ENCODE measurements around the gene ADAMTSL1. TPM values are rescaled to one million over a fixed set of nuclear protein-coding genes. Genes with fewer than 3 reads are reported as not detected.
A peak's percentile ranks its signal among the peaks of the same experiment; 100 is the strongest.

Gene ADAMTSL1
- total and polyA plus RNA-seq, 2 of the 8 experiments (the other 6 are each of a cell fraction or from before 2014, with no cell fraction given) = 0.84 to 1.1 TPM

GRCh38 chr9:18548456-18548855, 74.5 kb downstream of the ADAMTSL1 start:
- H3K4me1 ChIP-seq (replicated peaks in 1 of 4; ENCODE audit: control insufficient read depth in 3 of 4, insufficient read depth in 4 of 4, low read length in 3 of 4) = no peaks in the 10 kb centered on the region
- ChIA-PET CTCF (ENCODE audit: partially characterized antibody) (no interaction called here), POLR2A (ENCODE audit: partially characterized antibody) (no interaction called here)
- H3K4me3 ChIP-seq (ENCODE audit: extremely low read depth in 1 of 4, insufficient read depth in 2 of 4, low read depth in 3 of 4, low read length in 4 of 4) = no peak overlapping the region
- no peak overlapping the region for H3K18ac ChIP-seq (ENCODE audit: extremely low read depth, low read length)
- H4K91ac ChIP-seq (replicated peaks; ENCODE audit: insufficient read length, low read length) = no peak overlapping the region
- H3K14ac ChIP-seq (ENCODE audit: insufficient read length) = no peak overlapping the region
- H3K27me3 ChIP-seq (replicated peaks in 1 of 4; ENCODE audit: control insufficient read depth in 3 of 4, extremely low read depth in 1 of 4, insufficient read depth in 3 of 4, low read length in 3 of 4) = no peaks in the 10 kb centered on the region
- H3K27ac ChIP-seq (ENCODE audit: low read depth, low read length) = no peak overlapping the region
- TF ChIP-seq GABPA (IDR thresholded peaks at IDR 0.05; ENCODE audit: borderline replicate concordance, insufficient read depth, low read length) (no peak), JUN (IDR thresholded peaks at IDR 0.05; ENCODE audit: low read depth, low read length) (no peak), CREB1 (IDR thresholded peaks at IDR 0.05) (no peak), RNF2 (IDR thresholded peaks at IDR 0.05; ENCODE audit: borderline replicate concordance, low read depth, low read length, missing control alignments, poor library complexity, severe bottlenecking) (no peak), MAFK (IDR thresholded peaks at IDR 0.05; ENCODE audit: low read depth, low read length) (peak; percentile 64; the same call in 1 of the 2 replicates)
- no peak for FAIRE-seq
- no peak overlapping the region for H3K56ac ChIP-seq (replicated peaks; ENCODE audit: insufficient read length, low read depth, low read length)
- no peak overlapping the region for H2BK120ac ChIP-seq (replicated peaks; ENCODE audit: low read depth, low read length)
- no peak overlapping the region for H3K4ac ChIP-seq (replicated peaks; ENCODE audit: insufficient read length, low read depth, low read length)
- H2AK5ac ChIP-seq (ENCODE audit: low read depth, low read length) = no peak overlapping the region
- no peaks in the 10 kb centered on the region for H3K36me3 ChIP-seq (ENCODE audit: control insufficient read depth in 2 of 4, insufficient read depth in 4 of 4, low read length in 3 of 4)
- H3K23me2 ChIP-seq (ENCODE audit: low read depth, low read length) = no peaks in the 10 kb centered on the region
- no peak overlapping the region for H2AFZ ChIP-seq (ENCODE audit: low read length)
- H4K20me1 ChIP-seq (replicated peaks in 1 of 2; ENCODE audit: control insufficient read depth in 1 of 2, insufficient read depth in 2 of 2, low read length in 2 of 2) = no peaks in the 10 kb centered on the region
- no peak overlapping the region for H2BK20ac ChIP-seq (ENCODE audit: low read length)
- H3K9me3 ChIP-seq (ENCODE audit: insufficient read depth in 2 of 2, low read depth in 1 of 2, low read length in 1 of 2) = no peaks in the 10 kb centered on the region
- WGBS, 2 experiments (ENCODE audit: extremely low coverage in 1 of 2, insufficient coverage in 1 of 2, insufficient read length in 1 of 2, insufficient replicate concordance in 2 of 2, low coverage in 1 of 2, low lambda C conversion rate in 2 of 2, missing lambda C conversion rate in 1 of 2) = 100% methylated on average over 1 of the region's 1 CpG; no CpG with 5 or more reads in 1 of the 2 experiments
- no peak overlapping the region for H4K5ac ChIP-seq (ENCODE audit: insufficient read length, low read depth, low read length)
- H3K79me1 ChIP-seq (ENCODE audit: low read depth, low read length) = no peaks in the 10 kb centered on the region
- H2BK5ac ChIP-seq (ENCODE audit: low read depth, low read length) = no peak overlapping the region
- no peak overlapping the region for H3K23ac ChIP-seq (ENCODE audit: insufficient read length)
- no peaks in the 10 kb centered on the region for H3K79me2 ChIP-seq (ENCODE audit: control insufficient read depth in 1 of 2, insufficient read depth in 2 of 2, low read length in 2 of 2)
- H2BK12ac ChIP-seq (ENCODE audit: low read depth, low read length) = no peak overlapping the region
- H2BK15ac ChIP-seq (ENCODE audit: low read length) = no peak overlapping the region
- DNase-seq (ENCODE audit: low read depth in 1 of 2, low spot score in 2 of 2) = no peak
- H4K8ac ChIP-seq (ENCODE audit: extremely low read depth, insufficient read depth, low read length) = no peak overlapping the region
- H3K9ac ChIP-seq (replicated peaks in 1 of 4; ENCODE audit: extremely low read depth in 1 of 4, low read depth in 3 of 4, low read length in 3 of 4) = no peak overlapping the region
- no peak overlapping the region for H3K4me2 ChIP-seq (ENCODE audit: insufficient read depth in 1 of 2, low read depth in 2 of 2, low read length in 2 of 2)

Data from H1 (cell line).